ENCODE measurements around the gene TPI1.
"Not testable (repeated sequence)": the region's sequence is repeated elsewhere in the genome, so short reads cannot be mapped to it uniquely, and the experiment has no call there.

The TPI1 gene

DNA sequence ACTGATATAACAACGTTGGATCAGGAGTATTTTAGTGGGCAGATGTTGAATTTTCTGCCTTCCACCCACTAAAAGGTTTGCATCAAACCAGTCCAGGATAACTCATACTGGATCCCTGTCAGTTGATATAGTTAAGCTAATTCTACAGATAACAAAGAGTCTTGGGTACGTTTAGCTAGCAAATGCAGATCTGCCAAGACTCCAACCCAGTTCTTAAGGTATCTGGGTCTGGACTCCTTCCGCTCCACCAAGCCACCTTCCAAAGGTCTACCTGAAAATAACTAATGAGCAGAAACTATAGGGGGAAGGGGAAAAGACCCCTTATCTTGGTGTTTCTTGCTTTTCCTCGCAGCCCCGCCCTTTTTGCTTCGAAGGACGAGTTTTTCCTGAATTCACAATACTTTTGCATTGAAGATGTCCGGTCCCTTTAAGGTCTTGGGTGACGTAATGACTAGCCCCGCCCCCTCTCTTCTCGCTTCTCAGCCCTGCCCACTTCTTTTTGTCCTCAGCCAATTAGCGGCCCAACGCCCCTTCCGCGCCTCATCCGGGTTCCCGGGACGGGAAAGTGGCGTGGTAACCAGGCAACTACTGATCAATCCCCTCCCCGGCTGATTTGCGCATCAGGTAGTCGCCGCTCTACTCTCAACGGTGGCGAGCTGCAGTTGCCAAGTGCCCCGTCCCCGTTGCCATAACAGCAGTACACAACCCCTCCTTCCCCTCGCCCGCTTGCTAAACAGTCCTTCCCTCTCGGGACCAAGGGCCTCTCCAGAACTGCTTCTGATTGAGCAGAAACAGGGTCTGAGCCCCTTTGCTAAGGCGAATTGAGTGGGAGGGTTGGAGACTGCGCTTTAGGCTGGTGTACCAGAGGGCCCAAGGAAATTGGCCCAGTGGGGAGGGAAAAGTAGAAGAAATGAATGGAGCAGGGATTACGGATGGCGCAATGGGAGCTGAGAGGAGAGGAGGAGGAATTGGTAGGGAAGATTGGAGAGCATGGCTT, 37.2 kb downstream of the TPI1 start, which contains the start of gene LRRC23 (continued):
- TF ChIP-seq, protein P1, sequence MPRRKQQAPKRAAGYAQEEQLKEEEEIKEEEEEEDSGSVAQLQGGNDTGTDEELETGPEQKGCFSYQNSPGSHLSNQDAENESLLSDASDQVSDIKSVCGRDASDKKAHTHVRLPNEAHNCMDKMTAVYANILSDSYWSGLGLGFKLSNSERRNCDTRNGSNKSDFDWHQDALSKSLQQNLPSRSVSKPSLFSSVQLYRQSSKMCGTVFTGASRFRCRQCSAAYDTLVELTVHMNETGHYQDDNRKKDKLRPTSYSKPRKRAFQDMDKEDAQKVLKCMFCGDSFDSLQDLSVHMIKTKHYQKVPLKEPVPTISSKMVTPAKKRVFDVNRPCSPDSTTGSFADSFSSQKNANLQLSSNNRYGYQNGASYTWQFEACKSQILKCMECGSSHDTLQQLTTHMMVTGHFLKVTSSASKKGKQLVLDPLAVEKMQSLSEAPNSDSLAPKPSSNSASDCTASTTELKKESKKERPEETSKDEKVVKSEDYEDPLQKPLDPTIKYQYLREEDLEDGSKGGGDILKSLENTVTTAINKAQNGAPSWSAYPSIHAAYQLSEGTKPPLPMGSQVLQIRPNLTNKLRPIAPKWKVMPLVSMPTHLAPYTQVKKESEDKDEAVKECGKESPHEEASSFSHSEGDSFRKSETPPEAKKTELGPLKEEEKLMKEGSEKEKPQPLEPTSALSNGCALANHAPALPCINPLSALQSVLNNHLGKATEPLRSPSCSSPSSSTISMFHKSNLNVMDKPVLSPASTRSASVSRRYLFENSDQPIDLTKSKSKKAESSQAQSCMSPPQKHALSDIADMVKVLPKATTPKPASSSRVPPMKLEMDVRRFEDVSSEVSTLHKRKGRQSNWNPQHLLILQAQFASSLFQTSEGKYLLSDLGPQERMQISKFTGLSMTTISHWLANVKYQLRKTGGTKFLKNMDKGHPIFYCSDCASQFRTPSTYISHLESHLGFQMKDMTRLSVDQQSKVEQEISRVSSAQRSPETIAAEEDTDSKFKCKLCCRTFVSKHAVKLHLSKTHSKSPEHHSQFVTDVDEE (CRISPR knock-in tag; IDR thresholded peaks at IDR 0.05) = no peak
- TF ChIP-seq ZFP3 (CRISPR knock-in tag; IDR thresholded peaks at IDR 0.05) = no peak
- TF ChIP-seq, protein P2, sequence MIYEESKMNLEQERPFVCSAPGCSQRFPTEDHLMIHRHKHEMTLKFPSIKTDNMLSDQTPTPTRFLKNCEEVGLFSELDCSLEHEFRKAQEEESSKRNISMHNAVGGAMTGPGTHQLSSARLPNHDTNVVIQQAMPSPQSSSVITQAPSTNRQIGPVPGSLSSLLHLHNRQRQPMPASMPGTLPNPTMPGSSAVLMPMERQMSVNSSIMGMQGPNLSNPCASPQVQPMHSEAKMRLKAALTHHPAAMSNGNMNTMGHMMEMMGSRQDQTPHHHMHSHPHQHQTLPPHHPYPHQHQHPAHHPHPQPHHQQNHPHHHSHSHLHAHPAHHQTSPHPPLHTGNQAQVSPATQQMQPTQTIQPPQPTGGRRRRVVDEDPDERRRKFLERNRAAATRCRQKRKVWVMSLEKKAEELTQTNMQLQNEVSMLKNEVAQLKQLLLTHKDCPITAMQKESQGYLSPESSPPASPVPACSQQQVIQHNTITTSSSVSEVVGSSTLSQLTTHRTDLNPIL (CRISPR knock-in tag; IDR thresholded peaks at IDR 0.05; ENCODE audit: low read depth) = no peak
- TF ChIP-seq ARNTL (CRISPR knock-in tag; IDR thresholded peaks at IDR 0.05; ENCODE audit: borderline replicate concordance, low read depth) = no peak
- TF ChIP-seq, protein P3, sequence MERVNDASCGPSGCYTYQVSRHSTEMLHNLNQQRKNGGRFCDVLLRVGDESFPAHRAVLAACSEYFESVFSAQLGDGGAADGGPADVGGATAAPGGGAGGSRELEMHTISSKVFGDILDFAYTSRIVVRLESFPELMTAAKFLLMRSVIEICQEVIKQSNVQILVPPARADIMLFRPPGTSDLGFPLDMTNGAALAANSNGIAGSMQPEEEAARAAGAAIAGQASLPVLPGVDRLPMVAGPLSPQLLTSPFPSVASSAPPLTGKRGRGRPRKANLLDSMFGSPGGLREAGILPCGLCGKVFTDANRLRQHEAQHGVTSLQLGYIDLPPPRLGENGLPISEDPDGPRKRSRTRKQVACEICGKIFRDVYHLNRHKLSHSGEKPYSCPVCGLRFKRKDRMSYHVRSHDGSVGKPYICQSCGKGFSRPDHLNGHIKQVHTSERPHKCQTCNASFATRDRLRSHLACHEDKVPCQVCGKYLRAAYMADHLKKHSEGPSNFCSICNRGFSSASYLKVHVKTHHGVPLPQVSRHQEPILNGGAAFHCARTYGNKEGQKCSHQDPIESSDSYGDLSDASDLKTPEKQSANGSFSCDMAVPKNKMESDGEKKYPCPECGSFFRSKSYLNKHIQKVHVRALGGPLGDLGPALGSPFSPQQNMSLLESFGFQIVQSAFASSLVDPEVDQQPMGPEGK (CRISPR knock-in tag; IDR thresholded peaks at IDR 0.05; ENCODE audit: borderline replicate concordance) = no peak

DNA sequence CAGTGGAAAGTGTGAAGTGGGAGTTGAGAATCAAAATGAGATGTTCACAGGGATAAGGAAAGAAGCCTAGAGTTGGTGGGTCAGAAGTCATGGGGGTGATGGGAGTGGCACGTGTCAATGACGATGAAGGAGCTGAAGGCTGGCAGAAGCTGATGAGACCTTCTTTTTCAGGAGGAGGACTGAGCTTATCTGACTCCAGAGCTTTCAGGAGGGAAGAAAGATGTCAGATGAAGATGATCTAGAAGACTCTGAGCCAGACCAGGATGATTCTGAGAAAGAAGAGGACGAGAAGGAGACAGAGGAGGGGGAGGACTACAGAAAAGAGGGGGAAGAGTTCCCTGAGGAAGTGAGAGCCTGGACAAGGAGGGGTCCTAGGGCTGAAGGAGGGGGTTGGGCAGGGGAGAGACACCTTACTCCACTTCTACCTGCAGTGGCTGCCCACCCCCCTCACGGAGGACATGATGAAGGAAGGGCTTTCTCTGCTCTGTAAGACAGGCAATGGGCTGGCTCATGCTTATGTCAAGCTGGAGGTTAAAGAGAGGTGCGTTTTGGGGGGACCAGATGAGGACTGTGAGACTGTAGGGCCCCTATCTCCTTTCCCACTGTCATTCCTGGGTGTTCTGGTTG, 38.2 kb downstream of the TPI1 start:
- no peak for TF ChIP-seq RARB (CRISPR knock-in tag; IDR thresholded peaks at IDR 0.05)
- TF ChIP-seq ZFP30 (CRISPR knock-in tag; IDR thresholded peaks at IDR 0.05) = no peak
- TF ChIP-seq, protein P1 (CRISPR knock-in tag; IDR thresholded peaks at IDR 0.05) = no peak
- TF ChIP-seq ZFP3 (CRISPR knock-in tag; IDR thresholded peaks at IDR 0.05) = no peak
- no peak for TF ChIP-seq OSR1 (CRISPR knock-in tag; IDR thresholded peaks at IDR 0.05)
- TF ChIP-seq, protein P4, sequence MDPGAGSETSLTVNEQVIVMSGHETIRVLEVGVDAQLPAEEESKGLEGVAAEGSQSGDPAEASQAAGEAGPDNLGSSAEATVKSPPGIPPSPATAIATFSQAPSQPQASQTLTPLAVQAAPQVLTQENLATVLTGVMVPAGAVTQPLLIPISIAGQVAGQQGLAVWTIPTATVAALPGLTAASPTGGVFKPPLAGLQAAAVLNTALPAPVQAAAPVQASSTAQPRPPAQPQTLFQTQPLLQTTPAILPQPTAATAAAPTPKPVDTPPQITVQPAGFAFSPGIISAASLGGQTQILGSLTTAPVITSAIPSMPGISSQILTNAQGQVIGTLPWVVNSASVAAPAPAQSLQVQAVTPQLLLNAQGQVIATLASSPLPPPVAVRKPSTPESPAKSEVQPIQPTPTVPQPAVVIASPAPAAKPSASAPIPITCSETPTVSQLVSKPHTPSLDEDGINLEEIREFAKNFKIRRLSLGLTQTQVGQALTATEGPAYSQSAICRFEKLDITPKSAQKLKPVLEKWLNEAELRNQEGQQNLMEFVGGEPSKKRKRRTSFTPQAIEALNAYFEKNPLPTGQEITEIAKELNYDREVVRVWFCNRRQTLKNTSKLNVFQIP (CRISPR knock-in tag; IDR thresholded peaks at IDR 0.05; ENCODE audit: borderline replicate concordance, low read depth) = no peak
- TF ChIP-seq, protein P2 (CRISPR knock-in tag; IDR thresholded peaks at IDR 0.05; ENCODE audit: low read depth) = no peak
- TF ChIP-seq, protein P5, sequence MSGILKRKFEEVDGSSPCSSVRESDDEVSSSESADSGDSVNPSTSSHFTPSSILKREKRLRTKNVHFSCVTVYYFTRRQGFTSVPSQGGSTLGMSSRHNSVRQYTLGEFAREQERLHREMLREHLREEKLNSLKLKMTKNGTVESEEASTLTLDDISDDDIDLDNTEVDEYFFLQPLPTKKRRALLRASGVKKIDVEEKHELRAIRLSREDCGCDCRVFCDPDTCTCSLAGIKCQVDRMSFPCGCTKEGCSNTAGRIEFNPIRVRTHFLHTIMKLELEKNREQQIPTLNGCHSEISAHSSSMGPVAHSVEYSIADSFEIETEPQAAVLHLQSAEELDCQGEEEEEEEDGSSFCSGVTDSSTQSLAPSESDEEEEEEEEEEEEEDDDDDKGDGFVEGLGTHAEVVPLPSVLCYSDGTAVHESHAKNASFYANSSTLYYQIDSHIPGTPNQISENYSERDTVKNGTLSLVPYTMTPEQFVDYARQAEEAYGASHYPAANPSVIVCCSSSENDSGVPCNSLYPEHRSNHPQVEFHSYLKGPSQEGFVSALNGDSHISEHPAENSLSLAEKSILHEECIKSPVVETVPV (CRISPR knock-in tag; IDR thresholded peaks at IDR 0.05) = no peak
- TF ChIP-seq TOX (CRISPR knock-in tag; IDR thresholded peaks at IDR 0.05; ENCODE audit: borderline replicate concordance) = no peak
- no peak for TF ChIP-seq ISL1 (CRISPR knock-in tag; IDR thresholded peaks at IDR 0.05)
- no peak for TF ChIP-seq SNAI2 (CRISPR knock-in tag; IDR thresholded peaks at IDR 0.05)
- TF ChIP-seq PPARA (CRISPR knock-in tag; IDR thresholded peaks at IDR 0.05; ENCODE audit: borderline replicate concordance) = no peak
- TF ChIP-seq GLIS3 (CRISPR knock-in tag; IDR thresholded peaks at IDR 0.05) = no peak
- no peak for TF ChIP-seq CSDC2 (CRISPR knock-in tag; IDR thresholded peaks at IDR 0.05)
- no peak for TF ChIP-seq ZNF8 (CRISPR knock-in tag; IDR thresholded peaks at IDR 0.05)
- TF ChIP-seq, protein P3 (CRISPR knock-in tag; IDR thresholded peaks at IDR 0.05; ENCODE audit: borderline replicate concordance) = no peak
- ATAC-seq = no peak

DNA sequence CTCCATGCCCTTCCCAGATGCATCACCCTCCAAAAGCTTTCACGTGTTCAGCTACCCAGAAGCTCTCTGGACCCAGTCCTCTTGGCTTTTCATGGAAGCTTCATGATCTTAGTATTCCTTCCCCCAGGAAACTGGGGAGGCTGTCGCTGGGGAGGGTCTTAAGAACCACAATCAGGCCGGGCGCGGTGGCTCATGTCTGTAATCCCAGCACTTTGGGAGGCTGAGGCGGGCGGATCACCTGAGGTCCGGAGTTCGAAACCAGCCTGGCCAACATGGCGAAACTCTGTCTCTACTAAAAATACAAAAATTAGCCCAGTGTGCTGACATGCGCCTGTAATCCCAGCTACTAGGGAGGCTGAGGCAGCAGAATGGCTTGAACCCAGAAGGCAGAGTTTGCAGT, 40.8 kb downstream of the TPI1 start:
- ATAC-seq = not testable (repeated sequence)

All from SK-N-SH treated with all-trans-retinoic acid at 6 μM for 48 hours (cell line).